ENCODE data around the gene SGCD. TPM values are rescaled to one million over a fixed set of nuclear protein-coding genes. Genes with fewer than 3 reads are reported as not detected.

Gene SGCD
- total RNA-seq, 4 donors from 2014 or later: 16.7 to 38.6 (median 27.7) TPM

GRCh38 chr5:156328161-156328560 lies 1.2 kb downstream of the SGCD start:
- H3K27me3 ChIP-seq: no peaks in the 10 kb centered on the region
- H3K27ac ChIP-seq (replicated peaks in 1 of 4): peak overlapping the region; percentile 75 to 87 (median 80)
- peaks cover 0 to 39% (median 31%) of the 10 kb centered on the region in 4 donors for H3K4me1 ChIP-seq
- H3K9me3 ChIP-seq: no peaks in the 10 kb centered on the region
- intact Hi-C loops (cut with DNase I): loop anchor here (5.0 to 10.0 kb wide), 2 partner anchors 147 to 254 kb away; no protein-coding TSS in a partner anchor
- H3K4me3 ChIP-seq: peak overlapping the region; percentile 55 to 62 (median 58)
- TF ChIP-seq POLR2AphosphoS5 (IDR thresholded peaks at IDR 0.05) (peak in 1 of 2 donors; percentile 29), EP300 (IDR thresholded peaks at IDR 0.05) (no peak)
- no peaks in the 10 kb centered on the region for H3K36me3 ChIP-seq
- DNase-seq (ENCODE audit: extremely low spot score): no peak
- 31% methylated on average over 3 of the region's 3 CpGs for WGBS

- Histone ChIP-seq H3K36me3 (no peaks in the 10 kb centered on the region), H3K27ac (replicated peaks in 1 of 4) (peak overlapping the region; percentile 75 to 87 (median 80)), H3K27me3 (no peaks in the 10 kb centered on the region), H3K4me1 (peaks cover 0 to 39% (median 31%) of the 10 kb centered on the region in 4 donors), H3K4me3 (peak overlapping the region; percentile 55 to 62 (median 58)), H3K9me3 (no peaks in the 10 kb centered on the region)
- 70% methylated on average over 6 of the region's 6 CpGs for WGBS
- no peak for DNase-seq (ENCODE audit: extremely low spot score)
- TF ChIP-seq POLR2AphosphoS5 (IDR thresholded peaks at IDR 0.05) (no peak), EP300 (IDR thresholded peaks at IDR 0.05) (no peak), CTCF (IDR thresholded peaks at IDR 0.05) (no peak), POLR2A (IDR thresholded peaks at IDR 0.05; ENCODE audit: low read depth) (no peak)
- intact Hi-C loops (cut with DNase I): loop anchor here (5.0 to 10.0 kb wide), 2 partner anchors 146 to 254 kb away; no protein-coding TSS in a partner anchor
Observed at GRCh38 chr5:156328766-156329165, 1.8 kb downstream of the SGCD start.

- no peaks in the 10 kb centered on the region for H3K36me3 ChIP-seq
- TF ChIP-seq POLR2A (IDR thresholded peaks at IDR 0.05; ENCODE audit: low read depth): no peak
- TF ChIP-seq EP300 (IDR thresholded peaks at IDR 0.05): no peak
- TF ChIP-seq CTCF (IDR thresholded peaks at IDR 0.05): no peak
- no peak for TF ChIP-seq POLR2AphosphoS5 (IDR thresholded peaks at IDR 0.05)
- intact Hi-C loops (cut with DNase I): loop anchor here (5.0 to 10.0 kb wide), 2 partner anchors 146 to 253 kb away; no protein-coding TSS in a partner anchor
- peak overlapping the region; percentile 55 to 62 (median 58) for H3K4me3 ChIP-seq
- peak overlapping the region; percentile 75 to 87 (median 80) for H3K27ac ChIP-seq (replicated peaks in 1 of 4)
- H3K27me3 ChIP-seq: no peaks in the 10 kb centered on the region
- WGBS: 89% methylated on average over 3 of the region's 3 CpGs
- H3K4me1 ChIP-seq: peaks cover 0 to 39% (median 31%) of the 10 kb centered on the region in 4 donors
- DNase-seq (ENCODE audit: extremely low spot score): no peak
- no peaks in the 10 kb centered on the region for H3K9me3 ChIP-seq
Observed at GRCh38 chr5:156329171-156329611, 2.2 kb downstream of the SGCD start.

DNA sequence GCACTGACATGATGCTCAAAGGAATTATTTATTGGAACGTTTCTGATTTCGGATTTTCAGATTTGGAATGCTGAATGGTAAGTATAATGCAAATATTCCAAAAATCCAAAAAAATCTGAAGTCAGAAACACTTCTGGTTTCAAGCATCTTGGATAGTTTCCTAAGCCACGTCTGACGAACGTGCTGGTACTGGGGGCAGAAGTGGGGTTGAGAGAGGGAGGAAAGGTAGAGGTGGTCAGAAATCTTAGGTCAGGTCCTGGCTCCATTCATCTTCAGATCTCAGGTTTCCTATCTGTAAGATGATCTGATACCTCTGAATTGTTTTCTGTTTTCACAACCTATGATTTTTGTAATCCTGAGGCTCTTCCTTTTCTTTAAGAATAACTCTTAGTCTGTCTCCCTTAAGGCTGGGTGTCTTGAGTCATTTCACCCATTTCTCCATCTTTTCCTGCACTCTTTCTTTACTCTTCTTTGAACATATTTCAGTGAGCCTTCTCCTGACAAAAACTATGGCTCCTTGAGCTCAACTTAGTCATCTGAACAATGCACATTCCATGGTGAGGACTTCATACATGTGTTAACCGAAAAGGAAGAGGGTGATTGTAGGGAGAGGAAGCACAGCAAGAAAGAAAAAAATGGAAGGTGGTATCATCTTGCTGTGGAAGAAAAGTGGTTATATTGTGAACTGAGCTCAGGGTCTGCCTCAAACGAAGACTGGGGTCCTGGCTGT lies 3.3 kb downstream of the SGCD start:
- Histone ChIP-seq H3K27me3 (no peaks in the 10 kb centered on the region), H3K27ac (replicated peaks in 1 of 4) (no peak overlapping the region), H3K4me3 (no peak overlapping the region), H3K4me1 (peaks cover 0 to 36% (median 26%) of the 10 kb centered on the region in 4 donors), H3K9me3 (no peaks in the 10 kb centered on the region), H3K36me3 (no peaks in the 10 kb centered on the region)
- TF ChIP-seq POLR2A (IDR thresholded peaks at IDR 0.05; ENCODE audit: low read depth): no peak
- TF ChIP-seq CTCF (IDR thresholded peaks at IDR 0.05): no peak
- no peak for TF ChIP-seq POLR2AphosphoS5 (IDR thresholded peaks at IDR 0.05)
- TF ChIP-seq EP300 (IDR thresholded peaks at IDR 0.05): no peak
- intact Hi-C loops (cut with DNase I): loop anchor here (5.0 kb wide), 1 partner anchor 42 kb away; no protein-coding TSS in a partner anchor
- 92% methylated on average over 7 of the region's 7 CpGs for WGBS
- no peak for DNase-seq (ENCODE audit: extremely low spot score)

DNA sequence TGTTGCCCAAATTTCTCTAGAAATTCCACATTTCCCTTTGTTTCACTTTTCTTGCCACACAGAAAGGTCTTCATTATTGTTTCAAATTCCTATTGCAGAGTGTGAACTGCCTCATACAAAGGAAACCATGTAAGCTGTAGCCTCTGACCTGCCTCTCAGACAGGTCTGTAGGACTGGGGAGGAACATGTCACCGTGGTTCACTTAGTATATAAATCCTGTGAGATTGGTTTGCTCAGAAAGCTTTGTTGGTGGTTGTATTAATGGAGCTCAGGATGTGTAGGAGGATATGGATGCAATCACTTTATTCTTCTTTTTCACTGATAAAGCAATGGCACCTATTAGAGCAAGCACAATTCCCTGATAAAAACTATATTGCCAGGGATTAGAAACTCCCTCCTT lies 4.2 kb downstream of the SGCD start:
- H3K4me1 ChIP-seq: peaks cover 0 to 27% (median 18%) of the 10 kb centered on the region in 4 donors
- H3K36me3 ChIP-seq: no peaks in the 10 kb centered on the region
- 67% methylated on average over 1 of the region's 1 CpG for WGBS
- H3K27me3 ChIP-seq: no peaks in the 10 kb centered on the region
- no peaks in the 10 kb centered on the region for H3K9me3 ChIP-seq
- no peak overlapping the region for H3K27ac ChIP-seq (replicated peaks in 1 of 4)
- H3K4me3 ChIP-seq: no peak overlapping the region
- DNase-seq (ENCODE audit: extremely low spot score): no peak
- intact Hi-C loops (cut with DNase I): loop anchor here (5.0 kb wide), 1 partner anchor 41 kb away; no protein-coding TSS in a partner anchor
- TF ChIP-seq POLR2AphosphoS5 (IDR thresholded peaks at IDR 0.05) (no peak), EP300 (IDR thresholded peaks at IDR 0.05) (no peak), CTCF (IDR thresholded peaks at IDR 0.05) (no peak), POLR2A (IDR thresholded peaks at IDR 0.05; ENCODE audit: low read depth) (no peak)
